Activated naive CD4-positive, alpha-beta T cell treated with Interleukin-2 at 50 U/mL for 16 hours (primary cell): ENCODE measurements around the gene MAB21L1.

Experiments used
- DNase-seq: peaks from one replicate; pipeline ENCODE4 v3.0.0-alpha.2; 2020

MAB21L1 gene

DNA sequence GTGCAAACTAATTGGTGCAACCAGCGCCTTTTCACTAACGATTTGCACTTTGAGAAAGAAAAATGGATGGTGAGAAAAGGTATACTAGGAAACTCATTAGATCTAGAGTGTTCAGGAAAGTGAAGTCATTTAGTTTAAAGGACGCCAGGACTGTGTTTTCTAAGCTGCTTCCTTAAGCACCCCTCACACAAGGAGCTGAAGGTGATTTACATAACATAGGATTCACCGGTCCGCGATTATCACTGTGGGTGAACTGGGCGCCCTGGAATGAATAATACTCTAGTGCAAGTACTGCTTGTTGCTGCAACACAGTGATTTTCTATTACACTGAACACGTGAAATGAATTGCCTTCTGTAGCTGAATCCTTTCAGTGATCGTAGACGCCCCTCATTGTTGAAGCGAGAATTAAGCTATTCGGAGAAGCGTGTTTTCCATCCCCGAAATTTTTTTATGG is 2.6 kb upstream of the MAB21L1 start:
- DNase-seq: no peak

- DNase-seq: no peak
These were observed 2.0 kb upstream of the MAB21L1 start for GRCh38 chr13:35478271-35479037.

DNA sequence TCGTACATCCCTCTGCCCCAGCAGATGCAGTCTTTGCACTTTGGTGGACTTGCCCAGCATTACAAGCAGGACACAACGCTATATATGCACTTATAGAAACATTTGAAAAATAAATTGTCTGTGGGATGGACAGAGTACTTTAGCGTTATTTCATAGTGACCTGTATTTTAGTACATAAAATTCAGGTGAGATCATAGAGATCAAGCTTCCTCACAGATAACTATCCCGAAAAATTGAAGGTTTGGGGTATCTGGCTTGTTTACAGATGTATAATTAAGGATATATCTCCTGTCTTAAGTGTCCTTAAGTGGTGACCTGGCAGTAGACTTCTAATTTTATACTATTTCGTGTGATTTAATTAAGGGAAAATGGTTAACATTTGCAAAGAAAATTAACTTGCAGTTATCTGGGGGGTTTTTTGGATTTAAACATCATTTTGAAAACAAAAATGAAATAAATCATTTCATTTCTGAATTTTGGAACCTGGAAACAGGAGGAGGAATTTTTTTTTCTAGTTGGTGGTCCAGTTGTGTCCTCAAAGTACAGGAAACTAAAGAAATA is 977 bp upstream of the MAB21L1 start:
- no peak for DNase-seq

DNA sequence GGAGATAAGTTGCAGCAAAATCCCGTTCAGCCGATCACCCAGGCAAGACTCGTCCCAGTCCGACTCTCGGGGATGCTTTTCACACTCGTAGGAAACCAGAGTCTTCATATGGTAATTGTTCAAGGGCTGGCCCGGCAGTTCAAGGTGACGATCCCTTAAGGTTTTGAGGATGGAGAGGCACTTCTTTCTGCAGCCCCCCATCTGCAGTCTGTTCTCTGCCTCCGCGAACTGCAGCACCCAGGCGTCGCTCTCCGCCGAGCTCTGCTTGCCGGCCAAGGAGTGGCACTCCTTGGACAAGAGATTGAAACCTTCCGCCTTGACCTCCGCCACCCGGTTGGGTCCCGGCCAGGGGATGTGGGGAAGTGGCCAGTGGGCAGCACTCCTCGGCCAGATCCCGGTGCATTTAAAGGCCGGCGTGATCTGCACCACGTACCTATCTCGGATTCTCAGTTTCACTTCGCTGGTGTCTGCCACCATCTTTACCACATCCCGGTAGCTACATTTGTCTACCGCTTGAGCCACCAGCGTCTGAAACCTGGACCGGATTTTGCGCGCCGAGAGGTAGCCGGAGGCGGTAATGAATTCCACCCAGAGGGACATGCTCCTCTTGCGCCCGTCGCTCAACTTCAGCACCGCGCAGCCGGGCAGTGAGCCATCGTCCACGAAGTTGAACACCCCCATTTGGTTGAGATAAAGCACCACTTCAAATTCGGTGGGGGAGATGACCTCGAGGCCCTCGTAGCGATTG is 1.1 kb downstream of the MAB21L1 start:
- no peak for DNase-seq

DNA sequence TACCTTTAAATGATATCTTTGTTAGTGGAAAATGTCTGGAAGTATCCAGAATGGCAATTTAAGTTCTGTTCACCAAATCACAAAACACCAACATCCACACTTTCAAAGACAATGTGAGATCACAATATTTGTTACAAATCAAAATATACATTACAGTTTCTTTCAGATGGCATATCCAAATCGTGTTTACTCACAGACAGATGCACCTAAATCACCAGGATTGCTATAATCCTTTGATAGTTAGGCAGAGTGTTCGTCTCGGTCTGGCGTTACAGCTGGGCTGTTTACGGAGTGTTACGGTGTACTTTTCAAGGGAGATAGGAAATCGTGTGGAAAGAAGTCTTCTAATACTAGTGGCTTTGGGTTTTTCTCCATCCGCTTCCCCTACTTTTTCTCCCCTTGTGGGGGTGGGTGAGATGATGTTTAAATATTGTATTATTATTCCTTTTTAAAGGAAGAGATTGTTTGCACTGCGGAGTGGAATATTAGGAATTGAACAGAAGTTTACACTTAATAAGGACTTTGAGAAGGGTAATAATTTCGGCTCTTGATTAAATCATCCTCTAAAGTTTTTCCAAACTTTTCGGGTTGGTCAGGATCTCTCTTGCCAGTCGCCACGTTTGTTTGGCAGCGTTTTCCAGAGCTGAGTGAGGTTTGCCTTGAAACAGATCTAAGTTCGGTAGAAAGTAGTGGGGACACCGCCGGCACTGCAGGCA is 1.8 kb downstream of the MAB21L1 start:
- DNase-seq: no peak

- no peak for DNase-seq
These were observed 2.7 kb downstream of the MAB21L1 start for GRCh38 chr13:35473802-35474201.

GRCh38 chr13:35473206-35473775 is 3.2 kb downstream of the MAB21L1 start:
- DNase-seq: no peak

DNA sequence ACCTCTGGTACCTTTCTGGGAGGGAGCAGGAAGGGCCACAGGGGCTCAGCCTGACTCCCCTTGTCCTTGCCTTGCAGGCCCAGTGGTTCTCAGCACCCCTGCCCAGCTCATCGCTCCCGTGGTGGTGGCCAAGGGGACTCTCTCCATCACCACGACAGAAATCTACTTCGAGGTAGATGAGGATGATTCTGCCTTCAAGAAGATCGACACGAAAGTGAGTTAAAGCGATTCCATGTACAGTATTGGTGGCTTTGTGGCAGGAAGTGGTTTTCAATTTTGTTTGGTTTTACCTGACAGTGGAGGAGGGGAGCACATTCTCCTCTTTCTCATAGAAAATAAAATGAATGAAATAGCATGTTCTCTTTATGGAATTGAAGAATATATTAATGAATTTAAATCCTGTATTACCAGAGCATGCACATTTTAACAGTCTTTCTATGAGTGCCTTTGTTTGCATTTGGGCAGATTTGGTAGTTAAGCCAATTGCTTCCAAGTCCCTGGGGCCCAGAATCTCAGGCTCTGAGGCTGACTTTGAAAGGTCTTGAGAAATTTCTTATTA is 4.1 kb downstream of the MAB21L1 start:
- no peak for DNase-seq

- no peak for DNase-seq
These were observed 4.7 kb downstream of the MAB21L1 start for GRCh38 chr13:35471706-35472322.

DNA sequence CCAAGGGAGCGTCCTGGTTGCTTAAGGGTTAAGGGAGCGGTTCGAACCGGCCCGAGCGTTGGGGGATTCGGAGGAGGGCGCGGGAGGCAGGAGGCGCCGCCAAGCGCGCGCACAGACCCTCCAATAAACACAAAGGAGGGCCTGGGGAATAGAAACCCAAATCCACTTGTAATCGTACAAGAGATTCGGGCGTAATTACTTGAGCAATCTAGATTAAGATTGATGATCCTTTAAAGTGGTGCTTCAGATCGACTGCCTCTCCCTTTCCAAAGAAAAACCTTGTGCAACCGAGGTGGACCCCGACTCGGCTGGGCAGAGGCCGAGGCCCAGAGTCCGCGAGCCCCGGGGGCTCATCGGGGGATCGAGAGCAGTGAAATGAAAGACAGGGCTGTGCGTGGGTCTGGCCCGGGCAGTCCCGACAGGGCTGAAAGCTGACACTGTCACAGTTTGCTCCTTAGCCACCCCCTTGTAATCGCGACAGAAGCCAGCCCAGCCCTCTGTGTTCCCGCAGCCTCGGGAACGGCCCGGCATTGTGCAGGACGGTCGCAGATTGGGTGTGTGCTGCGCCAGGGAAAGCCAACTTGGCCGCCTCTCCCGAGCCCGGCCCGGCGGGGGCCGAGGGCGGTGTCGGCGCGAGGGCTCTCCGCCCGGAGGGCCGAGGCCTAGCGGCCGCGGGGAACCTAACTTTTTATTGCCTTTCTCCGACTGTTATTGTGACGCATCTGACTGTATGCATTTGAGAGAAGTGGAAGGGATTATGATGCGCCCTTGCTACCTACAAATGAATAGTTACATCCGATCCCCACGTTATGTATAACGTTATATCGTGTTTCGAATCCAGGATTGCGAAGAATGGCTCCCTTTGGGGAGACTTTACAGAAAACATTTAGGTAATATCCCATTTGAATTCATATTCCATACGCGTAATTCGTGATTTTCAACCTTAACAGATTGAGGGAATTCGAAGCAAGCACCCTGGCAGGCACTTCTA is 5.5 kb downstream of the MAB21L1 start:
- DNase-seq: no peak

GRCh38 chr13:35469806-35470525 is 6.5 kb downstream of the MAB21L1 start:
- DNase-seq: no peak

GRCh38 chr13:35468195-35468594 is 8.3 kb downstream of the MAB21L1 start:
- DNase-seq: no peak

- DNase-seq: no peak
These were observed 11.1 kb downstream of the MAB21L1 start for GRCh38 chr13:35465371-35465770.

- DNase-seq: no peak
These were observed 16.4 kb downstream of the MAB21L1 start for GRCh38 chr13:35460061-35460460.

DNA sequence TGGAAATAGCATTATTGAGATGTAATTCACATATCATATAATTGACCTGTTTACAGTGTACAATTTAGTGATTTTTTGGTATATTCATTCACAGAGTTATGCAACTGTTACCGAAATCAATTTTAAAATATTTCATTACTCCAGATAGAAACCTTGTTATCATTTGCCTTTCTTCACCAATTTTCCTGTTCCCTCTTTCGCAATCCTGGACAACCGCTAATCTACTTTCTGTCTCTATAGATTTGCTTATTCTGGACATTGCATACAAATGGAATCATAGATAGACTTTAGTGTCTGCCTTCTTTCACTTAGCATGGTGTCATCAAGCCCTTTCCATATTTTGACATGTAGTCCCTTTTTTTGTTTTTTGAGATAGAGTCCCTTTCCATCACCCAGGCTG is 19.2 kb downstream of the MAB21L1 start:
- DNase-seq: no peak

DNA sequence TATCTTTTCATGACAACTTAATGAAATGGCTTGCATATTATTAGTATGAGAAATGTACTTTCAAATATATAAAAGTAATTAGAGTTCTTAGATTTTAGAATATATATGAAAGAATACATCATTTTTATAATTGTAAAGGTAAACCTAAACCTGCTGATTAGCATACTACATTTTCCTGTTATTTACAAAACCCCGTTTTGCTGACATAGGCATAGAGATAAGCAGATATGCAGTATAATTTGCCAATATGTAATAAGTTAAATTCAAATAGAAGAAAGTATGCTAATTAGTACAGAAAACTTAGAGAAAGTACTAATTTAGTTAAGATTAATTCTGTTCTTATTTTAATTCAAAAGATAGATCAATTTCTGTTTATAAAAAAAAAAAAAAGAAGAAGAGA is 21.5 kb downstream of the MAB21L1 start:
- no peak for DNase-seq

DNA sequence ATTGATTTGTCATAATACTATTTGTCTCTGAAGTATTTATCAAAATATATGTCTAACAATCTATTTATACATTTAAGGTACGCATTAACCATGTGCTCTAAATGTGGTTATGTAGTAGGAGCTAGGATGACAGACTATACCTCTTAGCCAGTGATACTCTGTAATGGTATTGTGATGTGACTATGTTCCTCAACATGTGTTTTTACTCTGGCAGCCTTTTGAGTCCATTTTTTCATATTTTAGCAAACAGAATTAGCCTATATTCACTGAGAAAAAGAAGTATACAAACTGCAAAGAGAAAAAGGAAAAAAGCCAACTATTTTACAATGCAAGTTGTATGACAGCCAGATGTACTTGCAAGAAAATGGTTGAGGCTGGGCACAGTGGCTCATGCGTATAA is 26.7 kb downstream of the MAB21L1 start:
- DNase-seq: no peak

- DNase-seq: no peak
These were observed 28.0 kb downstream of the MAB21L1 start for GRCh38 chr13:35448465-35448864.
